Bone marrow (tissue), 2 donors: Measurements from ENCODE around the gene LRG1.

Experiments used
- DNase-seq, 2 donors: peaks; one replicate each; lab custom pipeline; 2025; lab: John Stamatoyannopoulos, UW

LRG1 gene

DNA sequence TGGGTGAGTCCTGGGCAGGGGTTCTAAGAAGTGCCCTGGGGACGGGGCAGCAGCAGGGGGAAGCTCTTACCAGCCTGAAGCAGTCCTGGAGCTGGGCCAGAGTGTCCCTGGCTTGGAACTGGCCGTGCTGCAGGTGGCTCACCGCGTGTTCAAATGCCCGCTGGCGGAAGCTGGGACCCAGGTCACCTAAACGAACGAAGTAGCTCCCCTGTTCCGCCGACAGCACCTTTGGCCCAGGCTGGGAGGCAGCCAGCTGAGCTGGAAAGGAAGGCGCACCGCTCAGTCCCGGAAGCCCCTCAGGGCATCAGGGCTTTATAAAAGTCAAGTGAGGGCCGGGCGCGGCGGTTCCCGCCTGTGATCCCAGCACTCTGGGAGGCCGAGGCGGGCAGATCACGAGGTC is 31.1 kb downstream of the LRG1 start:
- DNase-seq = no peak

DNA sequence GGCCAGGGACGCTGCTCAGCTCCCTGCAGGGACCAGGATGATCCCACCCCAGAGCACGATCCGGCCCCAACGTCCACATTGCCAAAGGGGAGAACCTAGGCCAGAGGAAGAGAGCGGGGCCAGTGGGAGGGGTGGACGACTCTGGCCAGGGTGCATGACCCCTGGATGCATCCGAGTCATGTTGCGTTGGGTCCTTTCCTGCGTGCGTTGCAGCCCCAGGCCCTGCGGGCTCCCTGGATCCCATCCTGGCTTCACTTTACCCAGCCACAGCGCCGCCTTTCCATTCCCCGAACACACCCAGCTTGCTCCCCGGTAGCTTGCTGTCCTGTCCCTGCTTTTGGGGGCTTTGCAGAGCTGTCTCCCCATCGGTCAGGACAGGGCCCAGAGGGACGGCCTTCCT is 32.0 kb downstream of the LRG1 start:
- DNase-seq = no peak

DNA sequence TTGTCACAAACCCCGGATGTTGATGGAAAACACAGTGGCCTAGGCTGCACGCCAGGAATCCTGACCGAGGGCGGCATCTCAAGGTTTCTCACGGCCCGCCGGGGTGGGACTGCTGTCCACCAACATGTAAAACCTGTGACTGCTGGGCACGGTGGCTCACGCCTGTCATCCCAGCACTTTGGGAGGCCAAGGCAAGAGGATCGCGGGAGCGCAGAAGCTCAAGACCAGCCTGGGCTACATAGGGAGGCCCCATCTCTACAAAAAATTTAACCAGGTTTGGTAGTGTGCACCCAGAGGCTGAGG is 32.7 kb downstream of the LRG1 start:
- DNase-seq = no peak

DNA sequence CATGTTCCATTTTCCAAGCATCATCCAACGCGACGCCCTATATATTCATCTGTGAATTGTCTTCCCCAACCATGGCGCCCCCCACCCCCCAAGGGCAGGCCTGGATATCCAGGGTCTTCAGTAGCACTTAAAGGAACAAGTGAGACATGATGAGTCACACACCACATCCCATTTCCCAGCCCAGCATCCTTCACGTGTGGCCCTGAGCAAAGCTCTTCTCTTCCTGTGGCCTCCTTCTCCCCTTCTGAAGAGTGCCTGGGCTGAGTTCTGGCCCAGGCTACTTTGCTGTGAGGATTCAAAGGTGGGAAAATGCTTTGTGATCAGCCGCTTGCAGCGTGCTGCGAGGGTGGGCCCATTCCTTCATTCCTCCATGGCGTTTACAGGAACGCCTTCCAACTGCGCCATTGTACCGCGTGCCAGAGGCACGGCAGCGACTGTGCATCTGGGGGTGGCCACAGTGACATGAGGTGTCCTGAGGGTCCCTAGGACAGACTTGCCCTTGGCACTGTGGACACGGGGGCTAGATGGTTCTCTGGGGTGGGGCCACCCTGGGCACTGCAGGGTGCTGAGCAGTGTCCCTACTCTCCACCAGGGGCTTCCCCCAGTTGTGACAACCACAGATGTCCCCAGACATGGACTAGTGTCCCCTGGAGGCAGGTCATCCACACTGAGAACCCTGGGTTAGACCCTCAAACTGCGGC is 33.2 kb downstream of the LRG1 start:
- peak in 1 of 2 donors; percentile 55 for DNase-seq

DNA sequence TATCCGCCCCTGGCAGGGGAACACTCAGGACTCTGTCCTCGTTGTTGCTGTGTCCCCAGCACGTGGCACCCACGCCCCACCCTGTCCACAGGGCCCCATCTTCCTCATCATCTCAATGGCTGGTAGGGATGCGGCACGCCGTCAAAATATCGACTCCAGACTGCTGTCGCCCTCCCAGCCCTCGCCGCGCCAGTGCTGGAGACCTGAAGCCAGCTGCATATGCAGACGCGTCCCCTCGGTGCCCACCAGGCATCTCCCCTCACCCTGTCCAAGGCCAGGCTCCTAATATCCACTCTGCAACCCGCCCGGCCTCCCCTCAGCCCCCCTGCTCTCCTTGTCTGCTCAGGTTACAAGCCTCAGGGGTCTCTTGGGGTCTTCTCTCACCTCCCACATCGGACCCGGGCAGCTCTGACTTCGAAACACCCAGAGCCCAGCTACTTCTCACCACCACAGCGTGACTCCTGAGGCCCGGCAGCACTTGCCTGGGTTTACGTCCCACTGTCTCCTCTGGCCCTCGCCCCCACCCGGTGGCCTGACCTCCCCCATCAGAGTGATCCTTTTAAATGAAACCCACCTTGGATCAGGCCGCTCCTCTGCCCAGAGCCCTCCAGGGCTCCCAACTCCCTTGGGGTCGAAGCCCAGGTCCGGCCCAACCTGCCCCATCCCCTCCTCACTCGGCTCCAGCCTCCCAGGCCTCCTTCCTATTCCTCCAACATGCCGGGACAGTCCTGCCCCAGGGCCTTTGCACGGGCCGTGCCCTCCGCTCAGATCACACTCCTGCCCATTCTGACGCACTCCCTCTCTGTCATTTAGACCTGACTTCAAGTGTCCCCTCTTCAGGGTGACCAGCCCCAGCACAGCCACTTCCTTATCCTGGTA is 34.0 kb downstream of the LRG1 start:
- DNase-seq = no peak

DNA sequence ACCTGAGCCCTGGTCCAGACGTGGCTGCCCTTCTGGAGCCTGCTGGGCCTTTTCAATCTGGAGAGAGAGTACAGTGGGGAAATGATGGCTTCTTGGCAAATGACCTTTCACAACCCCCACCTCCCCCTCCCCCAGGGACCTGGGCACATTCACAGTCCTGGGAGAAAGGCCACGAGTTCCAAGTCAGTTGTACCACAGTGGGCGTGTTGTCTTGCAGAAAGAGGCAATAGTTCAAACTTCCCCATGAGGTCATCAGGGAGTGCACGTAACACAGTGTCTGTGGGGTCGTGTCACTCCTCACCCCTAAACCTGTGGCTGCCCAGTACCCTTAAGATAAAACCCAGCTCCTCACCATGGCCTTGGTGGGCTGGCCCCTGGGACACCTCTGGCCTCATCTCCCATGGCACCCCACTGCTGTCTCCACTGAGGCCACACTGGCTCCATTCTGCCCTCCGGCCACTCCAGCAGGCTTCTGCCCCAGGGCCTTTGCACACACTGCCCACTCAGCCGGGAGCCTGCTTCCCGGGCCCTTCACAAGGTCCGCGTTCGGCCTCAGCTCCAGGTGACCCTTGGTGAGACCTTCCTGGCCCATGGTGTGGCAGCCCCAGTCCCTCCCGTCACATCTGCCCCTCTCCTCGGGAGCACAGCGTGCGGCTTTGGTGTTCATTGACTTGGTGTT is 34.8 kb downstream of the LRG1 start:
- peak in 1 of 2 donors; percentile 8 for DNase-seq

DNA sequence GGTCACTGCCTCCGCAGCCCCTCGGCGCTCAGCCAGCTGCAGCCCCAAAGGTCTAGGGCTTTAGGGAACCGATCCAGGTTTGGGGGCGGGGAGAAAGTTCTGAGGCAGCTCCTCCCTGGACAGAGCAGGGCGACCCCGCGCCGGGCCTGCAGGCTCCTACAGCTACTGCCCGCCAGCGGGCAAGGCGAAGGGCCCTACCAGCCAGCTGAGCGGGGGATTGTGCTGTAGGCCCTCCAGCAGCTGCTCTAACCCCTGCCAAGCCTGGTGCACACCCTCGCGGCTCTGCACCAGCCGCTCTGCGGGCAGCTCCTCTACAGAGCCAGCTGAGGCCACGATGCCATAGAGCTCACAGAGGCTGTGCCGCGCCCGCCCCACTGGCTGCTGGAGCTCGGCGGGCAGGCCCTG is 35.5 kb downstream of the LRG1 start:
- no peak for DNase-seq

DNA sequence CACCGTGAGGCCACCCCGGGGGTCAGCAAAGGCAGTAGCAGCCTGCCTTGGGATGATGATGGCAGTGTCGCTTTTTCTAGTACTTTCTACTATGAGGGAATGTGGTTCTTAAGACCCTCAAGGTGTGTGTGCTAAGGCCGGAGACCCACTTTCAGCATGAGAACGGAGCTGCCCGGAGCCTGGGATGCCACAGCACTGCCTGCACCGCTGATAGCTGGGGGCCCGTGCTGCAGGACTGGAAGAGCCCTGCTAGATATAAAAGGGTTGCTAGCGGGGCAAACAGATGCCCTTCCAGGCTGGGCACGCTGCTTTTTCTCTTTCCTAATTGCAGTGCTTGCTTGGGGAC is 36.0 kb downstream of the LRG1 start:
- DNase-seq = no peak

DNA sequence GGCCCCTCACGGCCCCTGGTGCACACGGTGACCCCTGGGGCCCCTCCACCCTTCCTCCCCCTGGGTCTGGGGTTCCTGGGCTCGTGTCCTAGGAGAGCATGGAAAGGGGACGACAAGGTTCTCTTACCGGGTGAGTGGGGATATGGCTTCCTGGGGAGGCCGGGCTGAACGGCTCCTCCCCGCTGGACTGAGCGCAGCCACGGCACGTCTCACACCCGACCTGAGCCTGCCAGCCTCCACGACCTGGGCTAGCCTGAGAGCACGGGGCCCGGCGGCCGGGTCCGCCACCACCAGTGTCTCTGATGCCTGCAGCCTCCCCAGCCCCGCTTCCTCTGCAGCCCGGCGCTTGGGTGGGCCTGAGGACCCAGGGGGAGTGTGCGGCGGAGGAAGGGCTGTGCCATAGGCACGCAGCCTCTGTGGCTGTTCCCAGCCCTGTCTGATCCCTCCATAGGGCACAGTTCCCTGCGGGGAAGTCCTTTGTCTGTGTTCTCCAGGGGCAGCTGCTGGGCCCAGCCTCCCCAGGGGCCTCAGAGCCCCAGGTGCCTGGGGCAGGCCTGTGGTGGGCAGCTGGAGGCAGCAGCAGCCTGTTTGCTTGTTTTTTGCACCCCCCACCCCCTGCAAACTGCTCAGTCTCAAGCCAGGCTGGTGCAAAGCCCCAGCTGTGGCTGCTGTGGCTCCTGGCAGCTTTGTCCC is 36.6 kb downstream of the LRG1 start:
- DNase-seq = no peak

DNA sequence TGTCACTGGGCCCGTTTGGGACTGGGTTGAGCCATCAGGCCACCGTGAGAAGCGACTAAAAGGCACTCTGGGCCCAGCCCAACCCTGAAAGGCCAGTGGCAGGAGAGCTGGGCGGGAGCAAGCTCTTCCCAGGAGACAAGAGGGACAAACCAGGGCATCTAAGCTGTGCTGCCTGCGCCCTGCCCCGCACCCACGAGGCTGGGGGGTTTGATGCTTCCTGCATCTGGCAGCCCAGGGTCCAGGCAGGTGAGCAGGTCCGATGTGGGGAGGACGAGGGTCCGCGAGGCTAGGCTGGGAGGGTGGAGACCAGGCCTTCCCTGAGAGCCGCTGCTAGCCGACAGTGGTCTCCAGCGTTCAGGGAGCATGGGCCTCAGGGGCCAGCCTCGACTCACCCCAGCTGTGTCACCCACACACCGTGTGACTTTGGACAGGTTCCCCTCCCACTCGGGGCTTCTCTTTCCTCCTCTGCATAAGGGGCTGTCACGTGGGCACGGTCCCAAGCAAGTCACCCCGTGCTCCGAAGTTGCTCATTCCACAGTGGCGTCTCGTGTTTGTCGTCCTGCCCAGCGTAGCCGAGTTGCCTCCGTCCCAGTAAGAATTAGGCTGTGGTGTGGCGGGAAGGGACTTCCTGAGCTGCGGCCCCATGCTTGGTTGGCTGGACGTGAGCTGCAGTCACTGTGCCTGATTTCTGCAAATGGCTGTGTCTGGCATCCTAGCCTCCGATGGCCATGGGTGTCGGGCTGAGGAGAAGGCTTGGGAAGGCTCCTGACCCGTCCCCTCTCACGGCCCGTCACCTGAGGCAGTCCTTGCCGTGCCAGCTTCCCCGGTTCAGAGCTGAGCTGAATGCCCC is 37.3 kb downstream of the LRG1 start:
- DNase-seq = no peak

DNA sequence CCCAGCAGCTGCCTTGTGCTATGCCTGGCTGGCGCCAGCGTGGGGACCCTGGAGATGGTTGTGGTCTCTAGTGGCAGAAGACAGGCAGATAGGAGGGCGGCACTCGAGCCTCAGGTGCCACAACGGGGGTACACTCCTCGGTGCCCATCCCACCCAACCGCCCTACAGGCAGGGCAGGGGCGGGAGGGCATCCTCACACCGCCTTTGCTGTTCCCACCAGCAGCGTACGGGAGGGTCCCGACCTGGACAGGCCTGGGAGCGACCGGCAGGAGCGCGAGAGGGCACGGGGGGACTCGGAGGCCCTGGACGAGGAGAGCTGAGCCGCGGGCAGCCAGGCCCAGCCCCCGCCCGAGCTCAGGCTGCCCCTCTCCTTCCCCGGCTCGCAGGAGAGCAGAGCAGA is 38.1 kb downstream of the LRG1 start:
- no peak for DNase-seq

DNA sequence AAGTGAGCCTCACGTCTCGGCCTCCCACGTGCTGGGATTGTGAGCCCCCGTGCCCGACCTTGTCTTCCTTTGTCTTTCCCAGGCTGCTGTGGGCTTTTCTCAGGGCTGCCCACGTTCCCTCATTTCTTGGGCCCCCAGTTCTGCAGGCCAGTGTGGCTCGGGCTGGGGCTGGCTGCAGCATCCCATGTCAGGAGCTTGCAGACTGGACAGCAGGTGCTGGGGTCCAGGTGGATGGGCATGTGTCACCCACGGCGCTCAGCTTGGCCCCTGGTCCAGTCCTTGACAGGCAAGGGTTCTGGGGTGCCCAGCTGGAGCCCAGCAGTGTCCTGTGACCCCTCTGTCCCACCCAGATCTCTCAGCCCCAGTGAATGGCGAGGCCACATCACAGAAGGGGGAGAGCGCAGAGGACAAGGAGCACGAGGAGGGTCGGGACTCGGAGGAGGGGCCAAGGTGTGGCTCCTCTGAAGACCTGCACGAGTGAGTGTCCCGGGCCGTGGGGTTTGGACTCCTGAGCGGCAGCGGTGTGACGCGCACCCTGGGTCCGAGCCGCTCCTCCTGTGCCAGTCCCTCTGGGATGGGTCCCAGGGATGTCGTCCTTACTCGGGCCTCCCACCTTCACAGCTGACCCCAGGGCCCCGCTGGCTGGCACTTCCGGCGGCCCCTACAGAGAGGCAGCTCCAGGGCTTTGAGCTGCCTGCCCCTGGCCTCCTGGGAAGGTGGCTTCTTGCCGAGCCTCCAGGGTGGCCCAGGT is 38.8 kb downstream of the LRG1 start:
- DNase-seq = no peak

DNA sequence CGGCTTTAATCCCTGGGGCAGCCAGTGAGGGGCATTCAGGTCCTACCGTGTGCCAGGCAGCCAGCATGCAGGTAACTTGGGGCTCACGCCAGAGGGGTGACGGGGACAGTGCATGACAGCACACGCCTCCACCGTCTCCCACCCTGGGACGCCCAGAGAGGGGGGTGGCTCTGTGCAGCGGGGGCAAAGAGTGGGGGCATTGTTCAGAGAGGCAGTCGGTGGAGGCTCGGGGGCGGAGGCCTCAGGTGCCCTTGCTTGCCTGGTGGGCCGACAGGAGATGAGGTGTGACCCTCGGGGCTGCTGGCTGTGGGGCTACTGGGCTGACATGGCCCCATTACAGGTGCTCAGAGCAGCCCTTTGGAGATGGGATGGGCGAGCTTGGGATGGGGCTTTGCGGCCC is 40.0 kb downstream of the LRG1 start:
- no peak for DNase-seq

DNA sequence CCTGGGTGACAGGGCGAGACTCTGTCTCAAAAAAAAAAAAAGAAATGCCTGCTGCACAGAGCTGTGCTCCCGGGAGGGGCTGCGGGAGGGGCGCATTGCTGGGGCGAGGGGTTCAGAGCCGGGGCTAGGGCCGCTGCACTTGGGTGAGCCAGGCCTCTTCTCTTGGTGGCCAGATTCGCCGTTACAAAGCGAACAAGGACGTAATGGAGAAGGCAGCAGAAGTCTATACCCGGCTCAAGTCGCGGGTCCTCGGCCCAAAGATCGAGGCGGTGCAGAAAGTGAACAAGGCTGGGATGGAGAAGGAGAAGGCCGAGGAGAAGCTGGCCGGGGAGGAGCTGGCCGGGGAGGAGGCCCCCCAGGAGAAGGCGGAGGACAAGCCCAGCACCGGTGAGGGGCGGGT is 40.5 kb downstream of the LRG1 start:
- no peak for DNase-seq

DNA sequence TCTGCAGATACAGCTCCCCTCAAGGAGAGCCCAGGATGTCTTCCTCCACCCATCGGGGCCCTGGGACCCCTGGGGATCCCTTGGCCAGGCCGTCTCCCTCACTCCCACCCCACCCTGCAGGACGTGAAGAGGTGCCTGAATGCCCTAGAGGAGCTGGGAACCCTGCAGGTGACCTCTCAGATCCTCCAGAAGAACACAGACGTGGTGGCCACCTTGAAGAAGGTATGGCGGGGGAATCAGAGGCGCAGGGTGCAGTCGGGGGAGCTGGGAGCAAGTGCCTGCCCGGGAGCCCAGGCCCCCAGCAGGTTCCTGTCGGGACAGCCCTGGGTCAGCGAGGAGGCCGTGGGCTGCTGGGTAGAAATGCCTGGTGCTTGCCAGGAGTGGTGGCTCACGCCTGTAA is 41.1 kb downstream of the LRG1 start:
- DNase-seq = no peak

DNA sequence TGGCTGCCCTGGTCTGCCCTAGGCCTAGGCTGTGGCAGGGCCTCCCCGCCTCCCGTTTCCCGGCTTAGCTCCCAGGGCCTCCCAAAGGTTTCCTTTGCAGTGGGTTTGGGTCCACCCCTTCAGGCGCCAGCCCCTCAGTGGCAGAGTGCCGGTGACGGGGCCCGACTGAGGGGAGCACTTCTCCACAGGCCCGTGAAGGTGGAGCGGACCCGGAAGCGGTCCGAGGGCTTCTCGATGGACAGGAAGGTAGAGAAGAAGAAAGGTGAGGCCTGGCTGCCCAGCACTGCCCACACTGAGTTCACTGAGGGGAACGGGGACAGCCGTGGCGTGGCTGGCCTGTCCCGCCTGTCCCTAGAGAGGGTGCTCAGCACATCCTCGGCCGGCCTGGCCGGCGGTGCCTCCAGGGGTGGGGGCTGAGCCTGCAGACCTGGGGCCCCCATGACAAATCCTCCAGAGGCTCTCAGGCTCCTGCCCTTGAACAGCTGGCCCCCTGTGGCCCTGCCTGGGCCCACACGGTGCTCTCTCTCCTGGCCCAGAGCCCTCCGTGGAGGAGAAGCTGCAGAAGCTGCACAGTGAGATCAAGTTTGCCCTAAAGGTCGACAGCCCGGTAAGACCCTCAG is 42.0 kb downstream of the LRG1 start:
- DNase-seq = no peak

DNA sequence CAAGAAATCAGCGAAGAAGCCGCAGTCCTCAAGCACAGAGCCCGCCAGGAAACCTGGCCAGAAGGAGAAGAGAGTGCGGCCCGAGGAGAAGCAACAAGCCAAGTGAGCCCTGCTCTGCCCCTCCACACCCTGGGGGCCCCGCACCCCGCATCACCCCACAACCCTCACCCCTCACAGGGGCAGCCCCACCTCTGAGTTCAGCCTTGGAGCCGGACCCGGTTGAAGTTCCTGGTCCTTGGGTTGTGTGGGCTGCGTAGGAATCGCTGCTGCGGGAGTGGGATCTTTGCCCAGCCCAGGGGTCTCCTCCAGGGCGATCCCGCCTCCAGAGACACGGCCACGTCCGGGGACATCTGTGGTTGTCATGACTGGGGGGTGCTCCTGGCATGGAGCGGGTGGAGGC is 43.5 kb downstream of the LRG1 start:
- no peak for DNase-seq

DNA sequence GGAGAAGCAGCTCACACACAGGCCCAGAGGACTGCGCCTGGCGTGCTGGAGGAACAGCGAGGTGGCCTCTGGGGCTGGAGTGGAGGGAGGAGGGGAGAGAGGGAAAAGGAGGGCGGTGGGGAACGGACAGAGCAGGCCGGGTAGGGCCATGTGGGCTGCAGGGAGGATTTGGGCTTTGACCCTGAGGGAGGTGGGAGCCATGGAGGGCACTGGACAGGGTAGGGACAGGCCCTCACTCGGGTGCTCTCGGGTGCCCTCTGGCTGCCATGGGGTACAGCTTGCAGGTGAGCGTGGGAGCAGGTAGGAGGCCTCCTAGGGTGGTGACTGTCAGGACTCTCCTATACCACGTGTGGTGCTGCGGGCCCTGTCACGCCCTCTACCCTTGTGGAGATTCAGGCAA is 44.4 kb downstream of the LRG1 start:
- DNase-seq = no peak

DNA sequence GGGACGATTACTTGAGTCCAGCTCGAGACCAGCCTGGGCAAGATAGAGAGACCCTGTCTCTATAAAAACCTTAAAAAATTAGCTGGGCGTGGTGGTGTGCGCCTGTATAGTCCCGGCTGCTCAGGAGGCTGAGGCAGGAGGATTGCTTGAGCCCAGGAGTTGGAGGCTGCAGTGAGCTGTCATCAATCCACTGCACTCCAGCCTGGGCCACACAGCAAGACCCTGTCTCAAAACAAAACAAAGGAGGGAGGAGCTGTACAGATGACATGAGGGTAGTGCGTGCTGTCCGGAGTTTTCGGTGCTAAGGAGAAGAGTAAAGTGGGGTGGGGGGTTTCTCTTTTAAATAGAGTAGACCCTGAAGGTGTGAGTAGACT is 45.2 kb downstream of the LRG1 start:
- DNase-seq = no peak

DNA sequence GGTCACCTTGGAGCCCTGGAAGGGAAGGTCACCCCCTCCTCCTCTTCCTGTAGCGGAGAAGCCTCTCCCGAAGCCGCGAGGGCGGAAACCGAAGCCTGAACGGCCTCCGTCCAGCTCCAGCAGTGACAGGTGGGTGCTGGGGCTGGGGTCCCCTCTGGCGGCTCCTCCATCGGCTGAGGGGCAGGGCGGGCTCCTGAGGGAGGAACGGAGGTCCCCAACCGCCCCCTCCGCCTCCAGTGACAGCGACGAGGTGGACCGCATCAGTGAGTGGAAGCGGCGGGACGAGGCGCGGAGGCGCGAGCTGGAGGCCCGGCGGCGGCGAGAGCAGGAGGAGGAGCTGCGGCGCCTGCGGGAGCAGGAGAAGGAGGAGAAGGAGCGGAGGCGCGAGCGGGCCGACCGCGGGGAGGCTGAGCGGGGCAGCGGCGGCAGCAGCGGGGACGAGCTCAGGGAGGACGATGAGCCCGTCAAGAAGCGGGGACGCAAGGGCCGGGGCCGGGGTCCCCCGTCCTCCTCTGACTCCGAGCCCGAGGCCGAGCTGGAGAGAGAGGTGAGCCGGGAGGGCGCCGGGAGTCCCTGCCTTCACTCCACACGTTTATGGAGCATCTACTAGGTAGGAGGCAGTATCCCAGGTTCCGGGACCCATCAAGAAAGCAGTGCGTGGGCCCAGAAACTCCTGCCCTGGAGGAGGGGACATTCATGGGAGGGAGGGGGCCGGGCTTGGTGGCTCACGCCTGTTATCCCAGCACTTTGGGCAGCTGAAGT is 45.7 kb downstream of the LRG1 start:
- no peak for DNase-seq
